GM12878 (cell line): ENCODE data around the gene TRABD2B. TPM values are rescaled to one million over a fixed set of nuclear protein-coding genes. Genes with fewer than 3 reads are reported as not detected.

Source experiments
- ATAC-seq: fragments of 200-7000 bp; cut with Tn5 transposase; 3 replicates; pipeline ENCODE4 v1.9.1; 2020; ENCODE audit warnings: mild to moderate bottlenecking, moderate library complexity
- BruUV-seq: library from RNA; stranded (reverse); fragments of 400-500 nt; replicated peaks from 2 replicates; lab custom pipeline; 2021; lab: Mats Ljungman, UMichigan
- CTCF ChIA-PET: fragments of 300-600 bp; sonication (Branson Sonifier 250); formaldehyde crosslinking; extraction: SDS; loops from one replicate; lab custom pipeline; 2021; ENCODE audit warnings: inconsistent platforms; lab: Yijun Ruan, JAX
- POLR2A ChIA-PET: fragments of 350-600 bp; formaldehyde crosslinking; extraction: SDS; loops from one replicate; lab custom pipeline; 2021; ENCODE audit warnings: inconsistent platforms; lab: Charles Lee
- RAD21 ChIA-PET: fragments of 300-600 bp; sonication (Branson Sonifier 250); formaldehyde crosslinking; loops from one replicate; lab custom pipeline; 2023; ENCODE audit warnings: antibody characterized with exemption; ENCODE audit not compliant: unreplicated experiment; lab: Charles Lee
- SMC1A ChIA-PET: fragments of 300-600 bp; sonication (Branson Sonifier 250); formaldehyde crosslinking; loops from one replicate; lab custom pipeline; 2023; ENCODE audit not compliant: unreplicated experiment, uncharacterized antibody; lab: Charles Lee
- DNase-seq: peaks from one replicate; pipeline ENCODE4 v3.0.0-alpha.2; 2011; ENCODE audit warnings: low read depth, low spot score
- FAIRE-seq: peaks from 3 replicates; lab custom pipeline; 2011; peaks lifted over from hg19 to GRCh38; lab: Jason Lieb, UNC
- H2AFZ ChIP-seq: 2 replicates; pipeline ENCODE4 v1.6.0; 2011; ENCODE audit warnings: low read depth, low read length, control low read depth; ENCODE audit not compliant: control insufficient read depth
- H3K27ac ChIP-seq: 2 replicates; pipeline ENCODE4 v1.5.1; 2011; ENCODE audit warnings: control low read depth; ENCODE audit not compliant: control insufficient read depth, insufficient read depth
- H3K27me3 ChIP-seq, 2 experiments: replicated peaks in 1 of 2; 2 replicates each; pipeline versions ENCODE4 v1.6.0 to v1.6.1; 2011; ENCODE audit warnings: low read length in 1 of 2; ENCODE audit not compliant: control insufficient read depth in 2 of 2, insufficient read depth in 2 of 2
- H3K36me3 ChIP-seq, 2 experiments: 2 replicates each; pipeline ENCODE4 v1.5.1; 2011; ENCODE audit warnings: low read length in 1 of 2; ENCODE audit not compliant: control insufficient read depth in 2 of 2, insufficient read depth in 2 of 2
- H3K4me1 ChIP-seq: 2 replicates; pipeline ENCODE4 v1.6.1; 2011; ENCODE audit warnings: mild to moderate bottlenecking, low read length, moderate library complexity, mixed read lengths; ENCODE audit not compliant: control insufficient read depth, insufficient read depth
- H3K4me2 ChIP-seq: 2 replicates; pipeline ENCODE4 v1.6.0; 2011; ENCODE audit warnings: control low read depth; ENCODE audit not compliant: control insufficient read depth, insufficient read depth
- H3K4me3 ChIP-seq: fragments of 200-600 bp; sonication (generic); 2 replicates; pipeline ENCODE4 v1.5.1; 2016
- H3K79me2 ChIP-seq: 2 replicates; pipeline ENCODE4 v1.6.0; 2011; ENCODE audit warnings: low read length; ENCODE audit not compliant: control insufficient read depth, insufficient read depth
- H3K9ac ChIP-seq: 2 replicates; pipeline ENCODE4 v1.8.0; 2011; ENCODE audit warnings: low read length, control low read depth, mixed read lengths; ENCODE audit not compliant: control insufficient read depth, insufficient read depth
- H3K9me3 ChIP-seq: replicated peaks from 3 replicates; pipeline ENCODE4 v1.5.1; 2011; ENCODE audit warnings: mild to moderate bottlenecking, low read length; ENCODE audit not compliant: control insufficient read depth, insufficient read depth
- H4K20me1 ChIP-seq: 2 replicates; pipeline ENCODE4 v1.6.0; 2011; ENCODE audit not compliant: control insufficient read depth, insufficient read depth
- GABPA ChIP-seq: IDR thresholded peaks from 2 replicates; pipeline ENCODE4 v1.6.1; 2014; ENCODE audit warnings: antibody characterized with exemption, low read depth, mild to moderate bottlenecking, inconsistent platforms
- MYC ChIP-seq: IDR thresholded peaks from 2 replicates; pipeline ENCODE4 v1.6.1; 2011; ENCODE audit warnings: mild to moderate bottlenecking, low read length, moderate library complexity, inconsistent platforms; ENCODE audit not compliant: insufficient read depth, insufficient replicate concordance, insufficient read length, severe bottlenecking
- SPI1 ChIP-seq: IDR thresholded peaks from 2 replicates; pipeline ENCODE4 v1.6.1; 2011; ENCODE audit warnings: low read depth, mild to moderate bottlenecking, low read length, moderate library complexity, borderline replicate concordance; ENCODE audit not compliant: insufficient read depth
- STAT1 ChIP-seq: fragments of 450-650 bp; conservative IDR thresholded peaks from 2 replicates; pipeline ENCODE4 v1.6.1; 2014; ENCODE audit warnings: antibody characterized with exemption, mild to moderate bottlenecking
- TARDBP ChIP-seq: IDR thresholded peaks from 2 replicates; pipeline ENCODE4 v1.6.1; 2016; ENCODE audit warnings: borderline replicate concordance
- TCF3 ChIP-seq: IDR thresholded peaks from 2 replicates; pipeline ENCODE4 v1.6.1; 2012; ENCODE audit warnings: low read depth, mild to moderate bottlenecking, low read length, borderline replicate concordance; ENCODE audit not compliant: insufficient read depth
- ZBED1 ChIP-seq: IDR thresholded peaks from 2 replicates; pipeline ENCODE4 v1.6.1; 2016; ENCODE audit warnings: borderline replicate concordance
- ZNF207 ChIP-seq: fragments of 450-650 bp; IDR thresholded peaks from 2 replicates; pipeline ENCODE4 v1.6.1; 2014; ENCODE audit warnings: antibody characterized with exemption, mild to moderate bottlenecking, borderline replicate concordance
- ZZZ3 ChIP-seq: IDR thresholded peaks from 2 replicates; pipeline ENCODE4 v1.6.1; 2011; ENCODE audit warnings: low read depth; ENCODE audit not compliant: control insufficient read depth, insufficient read length
- WGBS: methylation state at CpG from one replicate; pipeline ENCODE4 v1.1.6; 2016; ENCODE audit warnings: low lambda C conversion rate; ENCODE audit not compliant: insufficient replicate concordance, insufficient coverage; ENCODE audit errors: missing lambda C conversion rate; 5-methylcytosine and 5-hydroxymethylcytosine counted together
- in situ Hi-C: fragments of 300-500 bp; cut with MboI; formaldehyde crosslinking; loops from 9 replicates; pipeline ENCODE4 v1.14.3; 2018; ENCODE audit warnings: mixed read lengths
- intact Hi-C: fragments of 100-400 bp; cut with micrococcal nuclease; formaldehyde crosslinking; loops from one replicate; pipeline ENCODE4 v1.14.2; 2022; ENCODE audit not compliant: unreplicated experiment
- polyA plus RNA-seq, 11 experiments: library from polyadenylated mRNA; depleted of rRNA in 4 of 11; unstranded in 6 of 11; stranded (reverse) in 5 of 11; fragments of >200 nt; fragmentation: Nextera tagmentation in 4 of 11; fragmentation: Illumina TruSeq in 1 of 11; extraction: Ambion mirVana in 4 of 11; extraction: Trizol in 1 of 11; gene quantifications; 1 replicate in 1 of 11; 2 replicates in 10 of 11; pipeline versions ENCODE4 v1.2.1 to v1.2.3, GENCODE V29; 2011 to 2016; ENCODE audit warnings: inconsistent platforms in 2 of 11, missing spikeins in 2 of 11, low read depth in 1 of 11
- total RNA-seq, 4 experiments: library from RNA; depleted of rRNA in 3 of 4; stranded (reverse); fragments of >200 nt in 3 of 4; fragmentation: Illumina TruSeq in 1 of 4; extraction: Trizol in 1 of 4; gene quantifications; 2 replicates each; pipeline versions ENCODE4 v1.2.1 to v1.2.3, GENCODE V29; 2013 to 2021
- TF ChIP-seq, protein P1 (sequence below): fragments of 450-650 bp; IDR thresholded peaks from 2 replicates; pipeline ENCODE4 v1.6.1; 2016; ENCODE audit warnings: mild to moderate bottlenecking, moderate library complexity, borderline replicate concordance
- TF ChIP-seq, protein P2 (sequence below): fragments of 450-650 bp; formaldehyde crosslinking; IDR thresholded peaks from 2 replicates; pipeline ENCODE4 v1.4.0; 2020; ENCODE audit warnings: mild to moderate bottlenecking, moderate library complexity

Gene TRABD2B
- total and polyA plus RNA-seq, 10 of the 15 experiments (the other 5 are each of a cell fraction or from before 2014, with no cell fraction given), result not detected

DNA sequence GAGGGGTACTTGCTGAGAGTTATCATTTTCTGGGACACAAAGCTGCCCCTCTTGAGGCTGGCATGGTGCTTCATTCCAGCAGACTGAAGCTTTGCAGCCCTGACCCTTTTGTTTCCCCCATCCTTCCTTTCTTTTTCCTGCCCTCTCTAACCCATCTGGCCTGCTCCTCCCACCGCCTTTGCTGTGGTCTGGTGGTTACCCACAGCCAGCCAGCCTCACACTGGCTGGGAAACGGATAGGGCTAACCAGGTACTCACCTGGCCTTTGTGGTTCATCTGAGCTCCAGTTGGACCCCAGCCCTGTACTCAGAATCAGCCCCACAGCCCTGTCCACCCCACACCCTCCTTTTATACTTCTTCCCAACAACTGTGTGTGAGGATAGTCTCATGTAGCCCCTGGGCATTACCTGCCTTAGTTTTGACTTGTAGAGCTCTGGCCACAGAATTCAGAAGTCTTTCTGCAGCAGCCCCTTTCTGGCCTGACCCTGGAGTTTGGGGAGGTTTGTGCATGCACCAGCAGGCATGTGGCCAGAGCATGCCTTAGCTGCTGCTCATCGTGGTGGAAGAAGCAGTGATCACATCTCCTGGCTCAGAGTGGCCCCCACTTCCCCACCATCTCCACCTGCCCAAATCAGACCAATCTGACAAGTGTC is 138.0 kb downstream of the TRABD2B start:
- CTCF ChIA-PET, result no interaction called here
- H3K27me3 ChIP-seq, result no peaks in the 10 kb centered on the region; a peak in 2 of 4 replicates
- no peaks in the 10 kb centered on the region for H3K4me1 ChIP-seq
- in situ Hi-C loops (no loop called here), intact Hi-C loops (no loop called here)
- no peaks in the 10 kb centered on the region for H3K36me3 ChIP-seq
- SMC1A ChIA-PET, result interaction anchor here (1.0 kb wide), 1 partner anchor 16 kb away, joined by 4 read pairs; no protein-coding TSS in a partner anchor
- no TSS peak for BruUV-seq
- FAIRE-seq (no peak), ATAC-seq (no peak), DNase-seq (no peak)
- H4K20me1 ChIP-seq, result no peaks in the 10 kb centered on the region
- whole genome bisulfite sequencing, result 0% methylated on average over 3 of the region's 3 CpGs
- no peaks in the 10 kb centered on the region for H3K9me3 ChIP-seq
- H2AFZ ChIP-seq, result no peak overlapping the region
- POLR2A ChIA-PET, result interaction anchor here (1.4 kb wide), 1 partner anchor 60 kb away, joined by 3 read pairs; no protein-coding TSS in a partner anchor
- H3K4me2 ChIP-seq, result no peak overlapping the region
- H3K4me3 ChIP-seq, result no peak overlapping the region
- H3K79me2 ChIP-seq, result no peaks in the 10 kb centered on the region
- RAD21 ChIA-PET, result no interaction called here
- no peak overlapping the region for H3K9ac ChIP-seq
- no peak overlapping the region for H3K27ac ChIP-seq
- no peak for TF ChIP-seq ZZZ3
- TF ChIP-seq TARDBP, result no peak
- no peak for TF ChIP-seq MYC
- no peak for TF ChIP-seq TCF3
- TF ChIP-seq STAT1, result no peak
- TF ChIP-seq SPI1, result no peak
- TF ChIP-seq, protein P1, sequence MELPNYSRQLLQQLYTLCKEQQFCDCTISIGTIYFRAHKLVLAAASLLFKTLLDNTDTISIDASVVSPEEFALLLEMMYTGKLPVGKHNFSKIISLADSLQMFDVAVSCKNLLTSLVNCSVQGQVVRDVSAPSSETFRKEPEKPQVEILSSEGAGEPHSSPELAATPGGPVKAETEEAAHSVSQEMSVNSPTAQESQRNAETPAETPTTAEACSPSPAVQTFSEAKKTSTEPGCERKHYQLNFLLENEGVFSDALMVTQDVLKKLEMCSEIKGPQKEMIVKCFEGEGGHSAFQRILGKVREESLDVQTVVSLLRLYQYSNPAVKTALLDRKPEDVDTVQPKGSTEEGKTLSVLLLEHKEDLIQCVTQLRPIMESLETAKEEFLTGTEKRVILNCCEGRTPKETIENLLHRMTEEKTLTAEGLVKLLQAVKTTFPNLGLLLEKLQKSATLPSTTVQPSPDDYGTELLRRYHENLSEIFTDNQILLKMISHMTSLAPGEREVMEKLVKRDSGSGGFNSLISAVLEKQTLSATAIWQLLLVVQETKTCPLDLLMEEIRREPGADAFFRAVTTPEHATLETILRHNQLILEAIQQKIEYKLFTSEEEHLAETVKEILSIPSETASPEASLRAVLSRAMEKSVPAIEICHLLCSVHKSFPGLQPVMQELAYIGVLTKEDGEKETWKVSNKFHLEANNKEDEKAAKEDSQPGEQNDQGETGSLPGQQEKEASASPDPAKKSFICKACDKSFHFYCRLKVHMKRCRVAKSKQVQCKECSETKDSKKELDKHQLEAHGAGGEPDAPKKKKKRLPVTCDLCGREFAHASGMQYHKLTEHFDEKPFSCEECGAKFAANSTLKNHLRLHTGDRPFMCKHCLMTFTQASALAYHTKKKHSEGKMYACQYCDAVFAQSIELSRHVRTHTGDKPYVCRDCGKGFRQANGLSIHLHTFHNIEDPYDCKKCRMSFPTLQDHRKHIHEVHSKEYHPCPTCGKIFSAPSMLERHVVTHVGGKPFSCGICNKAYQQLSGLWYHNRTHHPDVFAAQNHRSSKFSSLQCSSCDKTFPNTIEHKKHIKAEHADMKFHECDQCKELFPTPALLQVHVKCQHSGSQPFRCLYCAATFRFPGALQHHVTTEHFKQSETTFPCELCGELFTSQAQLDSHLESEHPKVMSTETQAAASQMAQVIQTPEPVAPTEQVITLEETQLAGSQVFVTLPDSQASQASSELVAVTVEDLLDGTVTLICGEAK, result no peak
- TF ChIP-seq, protein P2, sequence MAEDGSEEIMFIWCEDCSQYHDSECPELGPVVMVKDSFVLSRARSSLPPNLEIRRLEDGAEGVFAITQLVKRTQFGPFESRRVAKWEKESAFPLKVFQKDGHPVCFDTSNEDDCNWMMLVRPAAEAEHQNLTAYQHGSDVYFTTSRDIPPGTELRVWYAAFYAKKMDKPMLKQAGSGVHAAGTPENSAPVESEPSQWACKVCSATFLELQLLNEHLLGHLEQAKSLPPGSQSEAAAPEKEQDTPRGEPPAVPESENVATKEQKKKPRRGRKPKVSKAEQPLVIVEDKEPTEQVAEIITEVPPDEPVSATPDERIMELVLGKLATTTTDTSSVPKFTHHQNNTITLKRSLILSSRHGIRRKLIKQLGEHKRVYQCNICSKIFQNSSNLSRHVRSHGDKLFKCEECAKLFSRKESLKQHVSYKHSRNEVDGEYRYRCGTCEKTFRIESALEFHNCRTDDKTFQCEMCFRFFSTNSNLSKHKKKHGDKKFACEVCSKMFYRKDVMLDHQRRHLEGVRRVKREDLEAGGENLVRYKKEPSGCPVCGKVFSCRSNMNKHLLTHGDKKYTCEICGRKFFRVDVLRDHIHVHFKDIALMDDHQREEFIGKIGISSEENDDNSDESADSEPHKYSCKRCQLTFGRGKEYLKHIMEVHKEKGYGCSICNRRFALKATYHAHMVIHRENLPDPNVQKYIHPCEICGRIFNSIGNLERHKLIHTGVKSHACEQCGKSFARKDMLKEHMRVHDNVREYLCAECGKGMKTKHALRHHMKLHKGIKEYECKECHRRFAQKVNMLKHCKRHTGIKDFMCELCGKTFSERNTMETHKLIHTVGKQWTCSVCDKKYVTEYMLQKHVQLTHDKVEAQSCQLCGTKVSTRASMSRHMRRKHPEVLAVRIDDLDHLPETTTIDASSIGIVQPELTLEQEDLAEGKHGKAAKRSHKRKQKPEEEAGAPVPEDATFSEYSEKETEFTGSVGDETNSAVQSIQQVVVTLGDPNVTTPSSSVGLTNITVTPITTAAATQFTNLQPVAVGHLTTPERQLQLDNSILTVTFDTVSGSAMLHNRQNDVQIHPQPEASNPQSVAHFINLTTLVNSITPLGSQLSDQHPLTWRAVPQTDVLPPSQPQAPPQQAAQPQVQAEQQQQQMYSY, result no peak
- TF ChIP-seq ZNF207, result no peak
- TF ChIP-seq ZBED1, result no peak
- TF ChIP-seq GABPA, result no peak
